Neural progenitor cell (in vitro differentiated cells): ENCODE measurements around the gene PTPRC.

Experiments used
- CTCF ChIP-seq: fragments of 200-600 bp; sonication (generic); IDR thresholded peaks from 2 replicates; pipeline ENCODE4 v1.5.1; 2017; ENCODE audit warnings: antibody characterized with exemption, mild to moderate bottlenecking
- EZH2 ChIP-seq: fragments of 200-600 bp; sonication (generic); IDR thresholded peaks from 2 replicates; pipeline ENCODE4 v1.6.1; 2017; ENCODE audit warnings: antibody characterized with exemption, mild to moderate bottlenecking, moderate library complexity

GRCh38 chr1:198681252-198681651, 42.4 kb downstream of the PTPRC start:
- TF ChIP-seq CTCF (no peak), EZH2 (no peak)
